HG03159 (cell line): ENCODE data around the gene RLBP1.
A peak's percentile ranks its signal among the peaks of the same experiment; 100 is the strongest.
"Not testable (repeated sequence)": the region's sequence is repeated elsewhere in the genome, so short reads cannot be mapped to it uniquely, and the experiment has no call there.

ENCODE experiments used
- ATAC-seq: cut with Tn5 transposase; IDR thresholded peaks from one replicate; pipeline ENCODE4 v1.9.1; 2021; ENCODE audit warnings: mild to moderate bottlenecking, moderate library complexity; ENCODE audit not compliant: unreplicated experiment

The RLBP1 gene

DNA sequence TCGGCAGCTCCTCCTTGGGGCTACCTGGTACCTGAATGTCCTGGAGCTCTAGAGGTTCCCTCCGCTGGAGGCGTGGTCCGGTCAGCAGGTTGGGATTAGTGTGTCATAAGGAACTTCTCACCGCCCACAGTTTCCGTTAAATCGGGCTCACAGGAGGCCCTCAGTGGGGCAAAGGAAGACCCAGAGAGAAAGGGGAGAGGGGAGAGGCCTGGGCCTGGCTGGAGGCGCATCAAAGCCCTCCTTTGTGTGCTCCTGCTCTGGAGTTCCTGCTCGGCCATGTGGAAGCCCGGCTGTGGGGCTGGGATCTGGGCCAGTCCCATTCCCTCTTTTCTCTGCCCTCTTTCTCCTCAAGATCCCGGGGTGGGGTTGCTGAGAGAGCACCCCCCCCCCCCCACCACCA lies at the start of gene RLBP1:
RLBP1 (minus strand) TSS at position 37 of the 400 bp plus-strand sequence. CDS start 2,604 bp downstream, outside the sequence.
- ATAC-seq, result no peak

DNA sequence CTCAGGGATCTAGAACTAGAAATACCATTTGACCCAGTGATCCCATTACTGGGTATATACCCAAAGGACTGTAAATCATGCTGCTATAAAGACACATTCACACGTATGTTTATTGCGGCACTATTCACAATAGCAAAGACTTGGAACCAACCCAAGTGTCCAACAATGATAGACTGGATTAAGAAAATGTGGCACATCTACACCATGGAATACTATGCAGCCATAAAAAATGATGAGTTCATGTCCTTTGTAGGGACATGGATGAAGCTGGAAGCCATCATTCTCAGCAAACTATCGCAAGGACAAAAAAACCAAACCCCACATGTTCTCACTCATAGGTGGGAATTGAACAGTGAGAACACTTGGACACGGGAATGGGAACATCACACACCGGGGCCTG lies 28.8 kb upstream of the RLBP1 start:
- ATAC-seq, result not testable (repeated sequence)

DNA sequence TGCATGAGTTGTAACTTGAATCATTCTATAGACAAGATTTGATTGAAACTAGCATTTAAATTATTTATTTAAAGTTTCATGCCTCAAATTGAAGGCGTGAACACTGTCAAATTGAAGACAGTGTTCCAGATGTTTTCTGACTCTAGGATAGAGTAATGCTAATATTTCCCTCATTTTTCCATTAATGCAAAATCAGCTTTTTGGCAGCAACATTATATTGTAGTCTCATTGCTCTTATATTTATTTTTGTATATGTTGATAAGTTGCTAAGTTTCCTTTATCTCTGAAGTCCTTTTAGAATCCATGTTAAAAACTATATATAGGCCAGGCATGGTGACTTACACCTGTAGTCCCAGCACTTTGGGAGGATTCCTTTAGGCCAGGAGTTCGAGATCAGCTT lies 27.2 kb upstream of the RLBP1 start:
- no peak for ATAC-seq

DNA sequence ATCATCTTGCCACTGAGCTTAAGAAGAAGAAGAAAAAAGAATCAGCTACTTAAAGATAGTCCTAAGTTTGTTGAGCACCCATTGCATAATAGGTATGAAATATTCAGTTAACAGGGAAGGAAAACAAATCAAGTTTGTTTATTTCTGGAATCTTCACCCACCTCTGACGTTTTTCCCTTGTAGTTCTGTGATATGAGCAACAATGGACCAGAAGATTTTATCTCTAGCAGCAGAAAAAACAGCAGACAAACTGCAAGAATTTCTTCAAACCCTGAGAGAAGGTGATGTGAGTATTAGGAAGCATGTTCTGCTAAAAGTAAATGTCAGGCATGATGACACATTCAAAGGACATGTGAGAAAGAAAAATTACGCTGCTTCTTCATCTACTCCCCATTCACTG lies 26.1 kb upstream of the RLBP1 start:
- no peak for ATAC-seq

DNA sequence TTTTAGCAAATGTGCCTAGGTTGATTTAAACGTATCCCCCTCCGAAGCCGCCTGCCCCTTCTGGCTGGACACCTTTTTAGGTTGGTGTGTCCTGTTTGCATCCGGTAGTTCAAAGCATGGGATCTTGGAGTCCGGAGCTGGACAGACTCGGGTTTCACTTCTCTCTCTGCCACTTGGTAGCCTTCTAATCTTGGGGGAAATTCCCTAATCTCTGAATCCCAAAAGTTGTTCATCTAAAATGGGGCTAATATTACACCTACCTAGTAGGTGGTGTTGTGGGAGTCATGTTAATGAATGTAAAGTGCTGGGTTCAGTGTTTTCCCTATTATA lies 23.2 kb upstream of the RLBP1 start:
- no peak for ATAC-seq

DNA sequence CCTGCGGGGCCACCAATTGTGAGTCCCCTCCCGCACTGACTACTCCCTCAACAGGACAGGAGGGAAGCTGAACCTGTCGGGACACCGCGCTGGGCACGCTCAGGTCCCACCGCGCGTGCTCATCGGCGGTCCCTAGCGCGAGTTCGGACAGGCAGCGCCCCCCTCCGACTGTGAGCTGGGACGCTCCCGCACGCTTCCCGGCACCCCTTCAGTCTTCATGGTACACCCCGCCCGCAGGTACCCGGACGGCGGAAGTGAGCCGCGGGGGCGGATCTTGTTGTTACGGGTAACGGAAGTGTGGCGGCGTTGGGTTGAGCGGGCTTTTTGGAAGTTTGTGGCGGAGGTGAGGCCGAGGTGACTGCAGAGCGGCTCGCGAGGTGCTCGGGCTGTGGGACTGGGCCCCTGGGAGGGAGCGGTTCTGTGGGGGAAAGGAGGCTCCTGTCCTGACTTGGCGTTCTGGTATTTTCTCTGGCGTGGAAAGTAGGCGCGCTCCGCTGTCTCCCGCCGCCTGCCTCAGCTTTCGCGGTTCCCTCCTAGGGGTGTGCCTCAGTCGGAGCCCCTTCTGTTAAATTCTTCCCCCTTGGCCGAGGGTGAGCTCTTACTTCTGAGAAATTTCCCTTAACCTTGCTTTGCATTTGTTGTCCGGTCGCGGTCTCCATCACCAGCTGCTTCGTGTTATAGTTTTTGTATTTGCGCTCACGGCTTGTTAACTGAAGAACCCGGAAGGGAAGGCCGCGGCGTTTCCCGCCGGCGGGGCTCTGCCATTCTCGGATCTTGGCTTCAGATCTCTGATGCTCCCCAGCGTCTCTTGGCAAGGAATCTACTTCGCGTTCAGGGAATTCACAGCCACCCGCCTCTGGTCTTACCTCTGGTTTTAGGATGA lies 22.6 kb upstream of the RLBP1 start, which contains the start of gene FANCI:
FANCI (plus strand) TSS at position 289 of the 883 bp plus-strand sequence. CDS start 3,669 bp downstream, outside the sequence.
- ATAC-seq, result peak; percentile 94

DNA sequence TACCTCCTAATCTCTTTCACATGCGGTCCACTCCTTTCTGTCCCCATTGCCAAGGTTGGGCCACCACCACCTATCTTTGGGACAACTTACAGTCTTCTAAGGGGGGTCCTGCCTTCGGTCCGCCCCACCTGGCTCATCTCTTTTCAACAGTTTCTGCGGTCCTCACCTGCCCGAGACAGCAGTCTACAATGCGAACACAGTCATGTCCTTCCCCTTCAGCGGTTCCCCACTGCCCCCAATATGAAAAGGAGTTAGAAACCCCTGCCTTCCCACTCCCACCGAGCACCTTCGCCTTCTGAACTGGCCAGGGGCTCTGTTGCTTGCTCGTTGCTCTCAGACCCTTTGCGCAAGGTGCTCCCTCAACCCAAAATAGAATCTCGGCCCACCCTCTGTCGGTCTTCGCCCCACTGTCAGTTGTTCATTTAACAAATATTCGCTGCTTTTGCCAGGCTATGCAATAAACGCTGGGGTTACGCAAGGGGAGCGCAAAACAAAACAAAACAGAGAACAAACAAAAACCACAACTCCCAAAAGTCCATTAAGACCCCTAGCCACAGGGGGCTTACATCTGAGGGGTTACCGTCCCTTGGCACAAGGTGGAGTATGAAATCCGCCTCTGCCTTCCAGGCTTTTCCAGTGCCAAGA lies 21.8 kb upstream of the RLBP1 start:
- ATAC-seq, result no peak

DNA sequence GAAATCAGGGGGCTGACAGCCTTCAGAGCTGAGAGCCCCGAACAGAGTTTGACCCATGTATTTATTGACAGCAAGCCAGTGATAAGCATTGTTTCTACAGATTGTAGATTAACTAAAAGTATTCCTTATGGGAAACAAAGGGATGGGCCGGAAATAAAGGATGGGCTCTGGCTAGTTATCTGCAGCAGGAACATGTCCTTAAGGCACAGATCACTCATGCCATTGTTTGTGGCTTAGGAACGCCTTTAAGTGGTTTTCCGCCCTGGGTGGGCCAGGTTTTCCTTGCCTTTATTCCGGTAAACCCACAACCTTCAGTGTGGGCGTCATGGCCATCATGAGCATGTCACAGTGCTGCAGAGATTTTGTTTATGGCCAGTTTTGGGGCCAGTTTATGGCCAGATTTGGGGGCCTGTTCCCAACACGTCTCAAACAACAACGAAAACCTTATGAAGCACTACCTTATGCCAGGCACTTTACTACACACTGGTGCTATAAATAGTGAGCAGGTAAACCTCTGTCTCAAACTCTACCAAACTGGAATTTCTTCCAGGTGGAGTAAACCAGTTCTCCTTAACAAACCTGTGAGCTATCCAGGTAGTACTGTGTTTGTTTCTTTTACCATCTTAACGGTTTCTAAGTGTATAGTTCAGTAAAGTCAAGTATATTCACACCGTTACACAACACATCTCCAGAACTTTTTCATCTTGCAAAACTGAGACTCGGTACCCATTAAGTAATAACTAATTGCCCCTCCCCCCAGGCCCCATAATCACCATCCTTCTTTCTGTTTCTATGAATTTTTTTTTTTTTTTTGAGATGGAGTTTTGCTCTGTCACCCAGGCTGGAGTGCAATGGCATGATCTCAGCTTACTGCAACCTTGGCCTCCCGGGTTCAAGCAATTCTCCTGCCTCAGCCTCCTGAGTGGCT lies 18.8 kb upstream of the RLBP1 start:
- not testable (repeated sequence) for ATAC-seq

DNA sequence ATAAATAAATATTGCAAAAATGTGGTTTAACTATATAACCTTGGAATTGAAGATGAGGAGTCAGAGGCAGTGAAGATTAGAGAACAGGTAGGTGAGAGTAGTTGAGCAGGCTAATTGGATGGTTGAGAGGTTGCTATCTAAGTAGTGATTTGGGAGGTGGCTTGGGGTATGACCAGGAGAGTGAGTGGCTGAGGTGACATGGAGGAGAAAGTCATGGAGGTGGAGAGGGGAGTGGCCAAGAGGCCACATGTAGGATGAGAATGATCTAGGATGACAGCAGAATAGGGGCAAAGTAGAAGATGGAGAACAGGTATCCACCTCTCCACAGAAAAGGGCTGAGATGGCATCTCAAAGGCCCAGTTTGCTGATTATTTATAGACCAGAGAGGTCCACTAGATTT lies 10.5 kb upstream of the RLBP1 start:
- no peak for ATAC-seq

DNA sequence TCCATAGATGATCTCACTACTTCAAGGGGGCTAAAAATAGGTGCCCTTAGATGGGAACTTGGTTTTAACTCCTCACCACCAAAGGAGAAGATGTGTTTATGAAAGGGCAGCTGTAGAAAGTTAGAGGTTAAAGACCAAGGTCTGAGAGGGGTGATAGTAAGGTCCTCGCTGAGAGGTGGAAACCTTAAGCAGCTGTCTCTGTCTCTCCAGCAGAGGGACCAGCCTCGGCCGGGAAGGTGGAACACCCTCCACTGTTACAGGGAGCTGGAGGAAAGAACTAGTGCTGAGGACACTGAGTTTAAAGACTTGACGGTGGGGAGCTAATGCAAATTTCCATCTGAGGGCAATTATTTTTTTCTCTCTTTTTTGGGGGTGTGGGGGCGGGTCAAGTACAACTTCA lies 8.9 kb upstream of the RLBP1 start:
- ATAC-seq, result no peak

DNA sequence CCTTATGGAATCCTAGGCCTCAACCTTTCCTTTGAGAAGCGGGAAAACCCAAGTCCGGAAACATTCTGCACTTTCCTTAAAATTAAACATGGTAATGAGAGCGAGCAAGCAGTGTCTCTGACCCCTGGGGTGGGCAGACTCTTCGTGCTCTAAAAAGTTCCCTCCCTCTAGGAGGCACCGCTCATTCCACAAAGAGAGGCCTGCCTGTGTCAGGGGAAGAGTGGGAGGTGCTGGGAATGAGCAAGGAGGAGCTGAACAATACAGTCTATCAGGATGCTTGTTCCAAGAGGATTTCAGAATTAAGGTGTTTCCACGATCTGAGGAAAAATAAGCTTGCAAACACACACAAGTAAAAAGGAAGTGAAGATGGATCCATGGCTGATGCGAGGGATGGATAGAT lies 6.0 kb upstream of the RLBP1 start:
- ATAC-seq, result no peak

DNA sequence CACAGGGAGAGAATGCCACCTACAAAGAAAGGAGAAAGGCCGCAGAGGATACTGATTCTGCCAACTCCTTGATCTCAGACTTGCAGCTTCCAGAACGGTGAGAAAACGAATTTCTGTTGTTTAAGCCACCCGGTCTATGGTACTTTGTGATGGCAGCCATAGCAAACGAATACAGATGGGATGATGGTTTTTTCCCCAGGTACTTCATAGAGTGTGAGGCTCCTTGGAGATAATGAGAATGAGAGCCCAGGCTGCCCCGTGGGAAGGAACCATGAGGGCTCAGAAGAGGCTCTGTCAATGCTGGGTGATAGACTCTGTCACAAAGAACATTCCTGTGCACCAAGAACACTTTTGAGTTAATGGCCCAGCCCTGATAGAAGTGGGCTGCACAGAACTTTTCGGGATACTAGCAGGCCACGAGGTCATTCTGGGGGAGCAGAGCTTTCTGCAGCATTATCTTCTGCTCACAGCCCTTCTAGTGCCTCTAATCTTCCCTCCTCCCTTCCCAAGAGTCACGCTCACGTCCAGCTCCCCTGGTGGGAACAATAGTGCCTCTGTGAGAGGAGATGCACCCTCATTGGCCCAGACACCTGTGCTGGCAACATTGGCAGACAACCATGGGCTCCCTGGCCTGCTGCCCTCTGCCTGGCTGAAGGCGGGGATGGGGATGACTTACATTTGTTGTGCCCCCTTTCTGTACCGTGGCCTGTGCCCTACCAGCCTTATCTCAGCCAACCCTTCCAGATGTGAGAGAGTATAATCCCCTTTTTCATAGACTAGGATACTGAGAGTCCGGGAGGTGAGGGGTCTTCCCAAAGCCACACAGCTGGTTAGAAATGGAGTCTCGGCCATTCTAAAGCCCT lies 5.2 kb upstream of the RLBP1 start:
- no peak for ATAC-seq

DNA sequence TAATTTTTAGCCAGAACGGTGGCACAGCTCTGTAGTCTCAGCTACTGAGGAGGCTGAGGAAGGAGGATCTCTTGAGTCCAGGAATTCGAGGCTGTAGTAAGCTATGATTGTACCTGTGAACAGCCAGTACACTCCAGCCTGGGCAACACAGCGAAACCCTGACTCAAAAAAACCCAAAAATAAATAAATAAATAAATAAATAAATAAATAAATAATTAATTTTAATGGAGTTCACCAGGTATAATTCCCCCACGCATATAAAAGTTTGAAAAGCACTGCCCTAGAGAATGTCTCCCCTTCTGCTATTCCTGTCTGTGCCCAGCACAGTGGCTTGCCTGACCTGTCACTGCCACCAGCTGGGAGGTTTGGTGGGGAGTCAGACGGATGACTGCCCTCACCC lies 4.2 kb upstream of the RLBP1 start:
- no peak for ATAC-seq

DNA sequence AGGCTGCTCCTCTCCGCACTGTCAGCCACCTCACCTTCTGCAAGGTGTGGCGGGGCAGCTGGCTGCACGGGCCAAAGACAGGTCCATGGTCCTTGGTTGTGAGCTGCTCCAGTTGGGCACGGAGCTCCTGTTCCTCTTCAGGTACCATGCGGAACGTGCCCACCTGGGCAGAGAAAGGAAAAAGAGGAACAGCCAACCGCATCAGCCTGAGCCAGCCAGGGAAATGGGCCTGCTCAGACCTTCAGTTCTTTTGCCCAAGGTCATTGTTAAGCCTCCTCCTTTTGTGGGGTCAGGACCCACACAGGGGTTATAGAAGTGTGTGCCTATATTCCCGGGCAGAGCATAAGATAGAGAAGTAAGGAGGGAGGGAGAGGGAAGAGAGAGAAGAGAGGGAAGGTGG lies 2.8 kb downstream of the RLBP1 start:
- no peak for ATAC-seq

DNA sequence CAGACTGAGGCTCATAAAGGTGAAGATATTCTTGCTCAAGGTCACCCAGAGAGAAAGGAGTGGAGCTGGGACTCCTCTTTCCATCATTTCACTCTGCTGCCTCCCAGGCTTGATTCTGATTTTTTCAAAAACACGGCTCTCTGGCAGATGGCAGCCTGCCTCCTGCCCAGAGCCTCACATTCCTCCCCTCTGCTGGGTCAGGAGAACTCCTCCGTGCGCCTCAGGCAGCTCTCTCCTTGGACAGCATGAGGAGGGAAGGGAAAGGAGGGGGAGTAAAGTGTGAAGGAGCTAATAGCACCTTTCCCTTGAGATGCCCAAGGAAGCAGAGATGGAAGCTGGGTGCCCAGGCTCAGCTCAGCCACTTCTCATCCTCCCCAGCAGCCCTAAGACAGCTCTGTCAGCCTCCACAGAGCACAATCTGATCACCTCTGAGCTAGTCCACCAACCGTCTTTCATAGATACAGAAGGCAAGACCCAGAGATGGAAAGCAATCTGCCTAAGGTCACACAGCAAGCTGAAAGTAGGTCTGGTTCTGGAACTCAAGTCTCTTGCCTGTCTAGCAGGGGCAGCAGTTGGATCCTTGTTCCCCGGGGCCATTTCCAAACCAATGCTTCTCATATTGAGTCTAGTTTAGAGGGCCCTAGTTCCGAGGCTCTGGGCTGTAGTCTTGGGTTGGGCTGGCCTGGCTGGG lies 3.5 kb downstream of the RLBP1 start:
- ATAC-seq, result no peak

DNA sequence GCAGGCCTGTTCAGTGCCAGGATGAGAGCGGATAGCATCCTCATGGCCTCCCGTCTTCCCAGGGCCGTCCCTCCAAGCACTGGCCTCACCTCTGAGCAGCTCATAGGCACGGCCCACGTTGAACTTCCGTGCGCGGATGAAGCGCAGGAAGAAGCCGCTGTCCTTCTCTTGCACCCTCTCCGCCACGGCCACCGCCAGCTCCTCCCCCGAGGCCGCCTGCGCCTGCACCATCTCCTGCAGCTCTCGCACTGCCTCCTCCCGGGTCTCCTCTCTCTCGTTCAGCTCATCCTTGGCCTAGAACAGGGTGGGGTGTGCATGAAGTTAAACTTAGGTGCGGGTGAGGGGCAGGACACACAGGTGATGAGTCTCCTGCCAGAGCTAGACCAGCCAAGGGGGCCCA lies 4.3 kb downstream of the RLBP1 start:
- ATAC-seq, result no peak

DNA sequence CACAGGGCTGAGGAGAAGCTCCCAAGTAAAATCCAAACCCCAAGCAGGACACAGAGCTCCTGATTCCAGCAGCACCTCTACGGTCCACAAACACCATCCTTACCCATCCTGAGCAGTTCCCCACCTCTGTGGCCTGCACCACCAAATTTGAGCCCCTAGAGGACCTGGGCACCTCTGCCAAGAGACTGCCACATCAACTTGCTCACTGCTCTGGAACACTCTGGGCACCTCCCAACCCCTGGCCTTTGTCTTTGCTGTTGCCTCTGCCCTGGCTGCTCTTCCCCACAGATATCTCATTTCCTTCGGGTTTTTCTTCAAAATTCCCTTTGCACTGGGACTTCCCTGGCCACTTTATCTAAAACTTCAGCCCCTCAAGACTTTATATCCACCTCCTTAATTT lies 5.8 kb downstream of the RLBP1 start:
- no peak for ATAC-seq

DNA sequence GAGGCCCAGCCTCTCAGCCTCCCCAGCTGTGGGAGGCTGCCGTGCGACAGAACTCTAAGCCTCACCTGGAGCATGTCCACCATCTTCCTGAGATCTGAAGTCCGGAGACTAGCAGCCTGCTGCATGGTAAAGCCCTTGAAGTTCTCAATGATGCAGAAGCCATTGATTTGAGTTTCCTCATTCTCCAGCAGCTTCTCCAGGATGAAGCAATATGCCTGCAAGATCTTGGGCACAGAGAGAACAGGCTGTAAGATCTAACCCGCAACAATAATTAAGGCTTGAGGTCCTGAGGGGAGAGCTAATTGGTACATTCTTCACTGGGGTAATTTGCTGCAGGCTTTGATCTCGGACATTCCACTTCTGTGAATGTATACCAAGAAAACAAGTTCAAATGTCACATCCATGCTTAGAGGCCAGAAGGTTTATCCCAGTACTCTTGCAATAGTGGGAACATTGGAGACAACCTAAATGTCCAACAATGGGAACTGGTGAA lies 9.7 kb downstream of the RLBP1 start:
- no peak for ATAC-seq

DNA sequence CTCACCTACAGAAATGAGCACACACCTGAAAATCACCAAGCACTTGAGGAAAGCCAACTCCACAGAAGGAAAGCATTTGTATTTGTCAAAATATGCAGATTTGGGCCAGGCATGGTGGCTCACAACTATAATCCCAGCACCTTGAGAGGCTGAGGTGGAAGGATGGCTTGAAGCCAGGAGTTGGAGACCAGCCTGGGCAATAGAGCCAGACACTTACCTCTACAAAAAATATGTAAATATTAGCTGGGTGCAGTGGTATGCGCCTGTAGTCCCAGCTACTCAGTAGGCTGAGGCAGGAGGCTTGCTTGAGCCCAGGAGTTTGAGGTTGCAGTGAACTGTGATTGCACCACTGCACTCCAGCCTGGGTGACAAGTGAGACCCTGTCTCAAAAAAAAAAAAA lies 12.3 kb downstream of the RLBP1 start:
- ATAC-seq, result no peak

DNA sequence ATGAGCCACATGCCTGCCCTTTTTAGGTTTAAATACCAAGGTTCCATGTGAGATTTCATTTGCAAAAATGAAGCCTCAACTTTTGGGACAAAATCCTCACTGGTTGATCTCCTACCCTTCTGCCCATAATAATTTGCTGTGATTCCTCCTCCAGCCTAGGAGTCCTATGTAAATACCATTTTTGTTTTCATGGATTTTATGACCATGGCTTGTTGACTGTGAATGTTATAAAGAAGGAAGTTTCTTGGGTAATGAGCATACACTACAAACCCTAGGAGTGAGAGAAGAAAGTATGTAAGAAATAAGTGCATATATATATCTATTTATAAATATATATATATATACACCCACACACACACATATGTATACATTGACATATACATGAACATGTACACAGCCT lies 13.1 kb downstream of the RLBP1 start:
- ATAC-seq, result no peak
